Osteoblast (primary cell): ENCODE results near the gene F2RL3. TPM values are rescaled to one million over a fixed set of nuclear protein-coding genes. Genes with fewer than 3 reads are reported as not detected.

Source experiments
- DNase-seq: peaks from one replicate; pipeline ENCODE4 v3.0.0; 2011; ENCODE audit warnings: low spot score, mixed read lengths; ENCODE audit not compliant: insufficient read length; ENCODE audit errors: missing footprints
- H2AFZ ChIP-seq: 2 replicates; pipeline ENCODE4 v1.6.0; 2011; ENCODE audit warnings: mild to moderate bottlenecking, low read length
- H3K27ac ChIP-seq: 2 replicates; pipeline ENCODE4 v1.5.1; 2011; ENCODE audit warnings: mild to moderate bottlenecking, low read depth, low read length, moderate library complexity
- H3K27me3 ChIP-seq: 2 replicates; pipeline ENCODE4 v1.6.0; 2012; ENCODE audit warnings: mild to moderate bottlenecking, control low read depth, inconsistent platforms, low read length, moderate library complexity; ENCODE audit not compliant: insufficient read depth
- H3K36me3 ChIP-seq: 2 replicates; pipeline ENCODE4 v1.5.1; 2011; ENCODE audit warnings: mild to moderate bottlenecking, low read length, control low read depth, moderate library complexity; ENCODE audit not compliant: insufficient read depth
- H3K4me1 ChIP-seq: 2 replicates; pipeline ENCODE4 v1.5.1; 2011; ENCODE audit warnings: mild to moderate bottlenecking, low read length, control low read depth, moderate library complexity; ENCODE audit not compliant: insufficient read depth
- H3K4me2 ChIP-seq: 2 replicates; pipeline ENCODE4 v1.6.0; 2011; ENCODE audit warnings: mild to moderate bottlenecking, low read length; ENCODE audit not compliant: insufficient read depth
- H3K4me3 ChIP-seq: fragments of 200-600 bp; sonication (generic); 3 replicates; pipeline ENCODE4 v1.5.1; 2012; ENCODE audit warnings: mild to moderate bottlenecking, low read length, inconsistent platforms; ENCODE audit not compliant: insufficient read depth
- H3K79me2 ChIP-seq: 2 replicates; pipeline ENCODE4 v1.6.0; 2012; ENCODE audit warnings: mild to moderate bottlenecking, low read length, control low read depth, inconsistent platforms; ENCODE audit not compliant: insufficient read depth
- H3K9me3 ChIP-seq: 2 replicates; pipeline ENCODE4 v1.5.1; 2011; ENCODE audit warnings: low read depth, low read length, control low read depth
- H4K20me1 ChIP-seq: 2 replicates; pipeline ENCODE4 v1.6.0; 2012; ENCODE audit warnings: mild to moderate bottlenecking, low read length, control low read depth; ENCODE audit not compliant: insufficient read depth
- total RNA-seq: library from RNA; depleted of rRNA; stranded (reverse); fragments of >200 nt; gene quantifications from 2 replicates; pipeline ENCODE4 v1.2.3, GENCODE V29; 2012
- TF ChIP-seq, protein P1 (sequence below): IDR thresholded peaks from 2 replicates; pipeline ENCODE4 v1.5.1; 2011; ENCODE audit warnings: mild to moderate bottlenecking, low read depth, low read length, moderate library complexity; ENCODE audit errors: extremely low read depth

Gene F2RL3
- total RNA-seq, 1 donor: under 0.01 TPM

GRCh38 chr19:16889366-16889882 lies 625 bp downstream of the F2RL3 start:
- no peaks in the 10 kb centered on the region for H3K36me3 ChIP-seq
- no peaks in the 10 kb centered on the region for H3K9me3 ChIP-seq
- peak overlapping the region; percentile 27 for H3K4me2 ChIP-seq
- H3K4me1 ChIP-seq: peaks cover 8% of the 10 kb centered on the region
- H3K4me3 ChIP-seq: no peak overlapping the region
- H4K20me1 ChIP-seq: no peaks in the 10 kb centered on the region
- H3K27ac ChIP-seq: no peak overlapping the region
- no peaks in the 10 kb centered on the region for H3K27me3 ChIP-seq
- TF ChIP-seq, protein P1, sequence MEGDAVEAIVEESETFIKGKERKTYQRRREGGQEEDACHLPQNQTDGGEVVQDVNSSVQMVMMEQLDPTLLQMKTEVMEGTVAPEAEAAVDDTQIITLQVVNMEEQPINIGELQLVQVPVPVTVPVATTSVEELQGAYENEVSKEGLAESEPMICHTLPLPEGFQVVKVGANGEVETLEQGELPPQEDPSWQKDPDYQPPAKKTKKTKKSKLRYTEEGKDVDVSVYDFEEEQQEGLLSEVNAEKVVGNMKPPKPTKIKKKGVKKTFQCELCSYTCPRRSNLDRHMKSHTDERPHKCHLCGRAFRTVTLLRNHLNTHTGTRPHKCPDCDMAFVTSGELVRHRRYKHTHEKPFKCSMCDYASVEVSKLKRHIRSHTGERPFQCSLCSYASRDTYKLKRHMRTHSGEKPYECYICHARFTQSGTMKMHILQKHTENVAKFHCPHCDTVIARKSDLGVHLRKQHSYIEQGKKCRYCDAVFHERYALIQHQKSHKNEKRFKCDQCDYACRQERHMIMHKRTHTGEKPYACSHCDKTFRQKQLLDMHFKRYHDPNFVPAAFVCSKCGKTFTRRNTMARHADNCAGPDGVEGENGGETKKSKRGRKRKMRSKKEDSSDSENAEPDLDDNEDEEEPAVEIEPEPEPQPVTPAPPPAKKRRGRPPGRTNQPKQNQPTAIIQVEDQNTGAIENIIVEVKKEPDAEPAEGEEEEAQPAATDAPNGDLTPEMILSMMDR: no peak
- peak; percentile 95 for DNase-seq
- H2AFZ ChIP-seq: no peak overlapping the region
- no peaks in the 10 kb centered on the region for H3K79me2 ChIP-seq

DNA sequence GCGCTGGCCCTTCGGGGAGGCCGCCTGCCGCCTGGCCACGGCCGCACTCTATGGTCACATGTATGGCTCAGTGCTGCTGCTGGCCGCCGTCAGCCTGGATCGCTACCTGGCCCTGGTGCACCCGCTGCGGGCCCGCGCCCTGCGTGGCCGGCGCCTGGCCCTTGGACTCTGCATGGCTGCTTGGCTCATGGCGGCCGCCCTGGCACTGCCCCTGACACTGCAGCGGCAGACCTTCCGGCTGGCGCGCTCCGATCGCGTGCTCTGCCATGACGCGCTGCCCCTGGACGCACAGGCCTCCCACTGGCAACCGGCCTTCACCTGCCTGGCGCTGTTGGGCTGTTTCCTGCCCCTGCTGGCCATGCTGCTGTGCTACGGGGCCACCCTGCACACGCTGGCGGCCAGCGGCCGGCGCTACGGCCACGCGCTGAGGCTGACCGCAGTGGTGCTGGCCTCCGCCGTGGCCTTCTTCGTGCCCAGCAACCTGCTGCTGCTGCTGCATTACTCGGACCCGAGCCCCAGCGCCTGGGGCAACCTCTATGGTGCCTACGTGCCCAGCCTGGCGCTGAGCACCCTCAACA lies 1.2 kb downstream of the F2RL3 start:
- no peak overlapping the region for H3K27ac ChIP-seq
- peak; percentile 77 for DNase-seq
- TF ChIP-seq, protein P1: no peak

GRCh38 chr19:16890461-16891184 lies 1.8 kb downstream of the F2RL3 start:
- no peak overlapping the region for H3K4me2 ChIP-seq
- no peaks in the 10 kb centered on the region for H3K9me3 ChIP-seq
- DNase-seq: no peak
- no peaks in the 10 kb centered on the region for H3K27me3 ChIP-seq
- H3K79me2 ChIP-seq: no peaks in the 10 kb centered on the region
- no peak overlapping the region for H3K4me3 ChIP-seq
- H4K20me1 ChIP-seq: no peaks in the 10 kb centered on the region
- peaks cover 8% of the 10 kb centered on the region for H3K4me1 ChIP-seq
- no peak overlapping the region for H3K27ac ChIP-seq
- TF ChIP-seq, protein P1: no peak
- no peak overlapping the region for H2AFZ ChIP-seq
- H3K36me3 ChIP-seq: no peaks in the 10 kb centered on the region

More for the DNA sequence above, 1.2 kb downstream of the F2RL3 start:
- no peak overlapping the region for H3K4me3 ChIP-seq
- H3K79me2 ChIP-seq: no peaks in the 10 kb centered on the region
- H3K27me3 ChIP-seq: no peaks in the 10 kb centered on the region
- H2AFZ ChIP-seq: no peak overlapping the region
- no peaks in the 10 kb centered on the region for H3K9me3 ChIP-seq
- H4K20me1 ChIP-seq: no peaks in the 10 kb centered on the region
- H3K4me2 ChIP-seq: no peak overlapping the region
- H3K4me1 ChIP-seq: peaks cover 8% of the 10 kb centered on the region
- H3K36me3 ChIP-seq: no peaks in the 10 kb centered on the region

GRCh38 chr19:16891696-16892382 lies 3.0 kb downstream of the F2RL3 start:
- Histone ChIP-seq H3K4me1 (peaks cover 8% of the 10 kb centered on the region), H3K9me3 (no peaks in the 10 kb centered on the region), H3K79me2 (no peaks in the 10 kb centered on the region), H4K20me1 (no peaks in the 10 kb centered on the region), H2AFZ (no peak overlapping the region), H3K4me2 (no peak overlapping the region), H3K27ac (no peak overlapping the region), H3K36me3 (no peaks in the 10 kb centered on the region), H3K4me3 (no peak overlapping the region), H3K27me3 (peaks cover 2% of the 10 kb centered on the region)
- no peak for DNase-seq
- TF ChIP-seq, protein P1: no peak
